ENCODE measurements around the gene MXRA8. TPM values are rescaled to one million over a fixed set of nuclear protein-coding genes. Genes with fewer than 3 reads are reported as not detected.
A peak's percentile ranks its signal among the peaks of the same experiment; 100 is the strongest.

Gene MXRA8
- polyA plus RNA-seq, 1 donor = 73.1 TPM

DNA sequence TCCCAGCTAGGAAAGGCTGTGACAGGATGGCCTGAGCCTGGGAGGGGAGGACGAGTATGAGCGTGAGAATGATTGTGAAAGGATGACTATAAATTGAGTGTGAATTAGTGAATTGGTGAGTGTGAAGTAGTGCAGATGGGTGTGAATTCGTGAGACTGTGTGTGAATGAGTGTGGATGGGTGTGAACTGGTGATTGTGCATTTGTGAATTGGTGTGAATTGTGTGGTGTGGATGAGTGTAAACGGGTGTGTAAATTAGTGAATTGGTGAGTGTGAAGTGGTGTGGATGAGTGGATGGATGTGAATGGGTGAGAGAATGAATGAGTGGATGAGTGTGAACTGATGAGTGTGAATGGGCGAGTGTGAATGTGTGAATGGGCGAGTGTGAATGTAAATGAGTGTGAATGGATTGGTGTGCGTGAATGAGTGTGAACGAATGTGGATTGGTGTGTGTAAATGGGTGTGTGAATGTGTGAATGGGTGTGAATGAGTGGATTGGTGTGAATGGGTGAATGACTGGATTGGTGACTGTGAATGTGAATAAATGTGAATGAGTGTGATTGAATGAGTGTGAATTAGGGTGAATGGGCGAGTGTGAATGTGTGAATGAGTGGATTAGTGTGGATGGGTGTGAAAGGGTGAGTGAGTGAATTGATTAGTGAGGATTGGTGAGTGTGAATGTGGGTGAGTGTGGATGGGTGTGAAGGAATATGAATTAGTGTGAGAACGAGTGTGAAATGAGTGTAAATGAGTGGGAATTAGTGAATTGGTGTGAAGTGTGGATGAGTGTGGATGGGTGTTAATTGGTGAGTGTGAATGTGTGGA, 7.7 kb upstream of the MXRA8 start:
- DNase-seq = no peak

DNA sequence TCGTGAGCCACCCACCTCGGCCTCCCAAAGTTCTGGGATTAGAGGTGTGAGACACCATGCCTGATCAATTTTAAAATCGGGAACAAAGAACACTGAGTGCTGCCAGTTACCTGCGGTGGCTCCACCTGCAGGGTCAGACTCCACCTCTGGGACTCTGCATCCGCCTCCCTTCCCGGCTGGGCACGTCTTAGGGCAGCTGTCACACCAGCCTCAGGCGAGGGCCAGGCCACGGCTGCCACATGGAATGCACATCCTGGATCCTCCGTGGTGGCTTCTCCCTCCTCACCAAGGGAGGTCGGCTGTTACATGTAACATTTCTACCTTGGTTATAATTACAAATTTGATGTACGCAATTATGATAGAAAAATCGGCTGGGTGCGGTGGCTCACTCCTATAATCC, 5.9 kb upstream of the MXRA8 start:
- no peak for DNase-seq

DNA sequence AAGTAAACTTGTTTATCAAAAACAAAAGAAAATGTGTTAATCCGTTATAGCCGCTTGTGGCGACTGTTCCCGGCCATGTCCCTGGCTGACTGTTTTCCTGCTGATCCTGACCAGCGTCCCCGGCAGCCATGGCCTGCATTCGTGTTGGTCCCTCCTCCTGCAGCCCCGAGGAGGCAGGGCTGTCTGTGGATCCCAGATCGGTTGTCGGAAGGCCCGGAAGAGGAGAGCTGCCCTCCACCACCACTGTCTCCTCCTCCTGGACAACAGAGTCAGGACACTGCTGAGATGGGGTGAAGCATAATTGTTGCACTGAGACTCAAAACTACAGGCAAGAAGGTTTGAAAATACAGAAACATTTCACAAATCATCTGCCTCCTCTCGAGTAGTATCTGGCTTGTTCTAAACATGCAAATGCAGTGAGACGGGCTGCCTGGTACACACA, 3.6 kb upstream of the MXRA8 start:
- DNase-seq = peak; percentile 75

DNA sequence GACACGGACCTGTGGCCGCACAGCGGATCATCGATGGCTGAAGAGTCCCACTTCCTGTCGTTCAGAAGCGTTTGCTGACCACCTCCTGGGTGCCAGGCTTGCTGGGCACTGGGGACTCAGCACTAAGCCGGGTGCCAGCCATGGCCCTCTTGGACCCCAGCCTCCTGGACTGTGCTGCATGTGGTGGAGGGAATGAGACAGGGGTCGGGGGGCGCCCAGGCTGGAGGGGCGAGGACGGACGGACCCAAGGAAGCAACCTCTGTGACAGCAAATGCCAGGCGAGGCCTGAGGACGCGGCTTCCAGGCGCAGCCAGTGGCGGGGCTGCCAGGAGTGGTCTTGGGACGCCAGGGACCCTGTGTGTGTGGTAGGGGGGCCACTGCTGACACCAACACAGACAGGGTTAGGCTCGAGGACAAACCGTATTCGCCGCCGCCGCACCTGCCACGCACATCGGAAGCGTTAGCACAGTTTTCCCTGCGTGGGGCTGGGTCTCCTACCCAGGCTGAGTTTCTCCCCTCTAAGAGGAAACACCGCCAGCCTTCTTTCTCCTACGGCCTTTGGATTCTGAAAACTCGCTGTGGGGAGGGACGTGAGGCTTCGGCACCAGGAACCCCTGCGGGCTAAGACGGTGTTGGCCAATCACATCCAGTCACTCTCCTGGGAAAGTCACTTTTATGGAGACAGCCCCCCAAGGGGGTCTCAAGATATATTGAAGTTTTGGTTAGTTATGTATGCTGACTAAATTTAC, 3.1 kb upstream of the MXRA8 start:
- no peak for DNase-seq

- peak; percentile 45 for DNase-seq
Observed at GRCh38 chr1:1360506-1361169, 2.3 kb upstream of the MXRA8 start.

DNA sequence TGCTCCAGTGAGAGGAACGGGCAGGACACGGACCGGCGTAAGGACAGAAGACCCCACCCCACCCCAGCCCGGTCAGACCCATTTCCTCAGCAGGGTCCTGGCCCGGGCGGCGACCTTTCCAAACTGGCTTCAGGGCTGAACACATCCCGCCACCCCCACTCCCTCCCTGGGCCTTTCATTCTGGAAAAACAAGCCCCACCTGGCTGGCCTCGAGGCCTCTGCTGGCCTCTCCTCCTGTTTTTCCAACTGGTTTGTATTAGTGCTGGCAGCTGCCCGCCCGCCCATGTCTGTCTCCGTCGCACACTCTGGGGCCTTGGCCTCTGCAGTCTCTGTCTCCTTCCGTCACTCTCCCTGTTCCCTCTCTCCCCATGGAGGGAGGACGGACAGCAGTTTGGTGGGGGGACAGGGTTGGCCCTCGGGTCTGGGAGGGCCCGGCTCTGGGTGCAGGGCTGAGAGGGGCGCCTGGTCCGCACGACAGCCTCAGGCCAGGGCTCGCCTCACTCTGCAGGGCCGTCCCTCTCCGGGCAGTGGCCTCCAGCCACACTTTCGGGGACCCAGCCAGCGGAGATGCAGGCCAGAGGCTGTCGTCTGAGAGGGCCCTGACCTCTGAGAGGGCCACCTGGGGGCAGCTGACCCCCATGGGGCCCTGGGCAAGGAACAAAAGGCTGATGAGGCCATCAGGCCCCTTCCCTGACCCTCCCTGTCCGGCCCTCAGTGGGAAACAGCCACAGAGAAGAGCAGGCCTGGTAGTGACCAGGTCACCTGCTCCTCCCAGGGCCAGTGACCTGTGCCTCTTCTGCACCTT, 1.5 kb upstream of the MXRA8 start:
- peak; percentile 79 for DNase-seq

DNA sequence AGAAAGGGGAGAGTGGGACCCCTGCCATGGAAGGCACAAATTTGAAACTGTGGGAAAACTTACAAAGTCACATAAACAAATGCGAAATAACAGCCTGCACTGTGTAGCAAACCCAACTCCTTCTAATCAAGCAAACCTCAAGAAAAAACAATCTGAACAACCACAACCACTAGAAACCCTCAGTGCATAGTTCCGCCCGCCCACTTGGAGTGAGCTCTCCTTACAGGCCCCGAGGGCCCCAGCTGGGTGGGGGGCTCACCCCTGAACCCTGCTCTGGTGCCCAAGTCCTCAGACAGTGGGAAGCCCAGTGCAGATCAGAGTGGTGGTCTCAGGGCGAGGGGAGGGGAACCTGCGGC, 931 bp upstream of the MXRA8 start:
- peak; percentile 40 for DNase-seq

- DNase-seq = no peak
Observed at GRCh38 chr1:1357871-1358432, 403 bp downstream of the MXRA8 start.

- no peak for DNase-seq
Observed at GRCh38 chr1:1356796-1357401, 1.5 kb downstream of the MXRA8 start.

GRCh38 chr1:1356166-1356795, 2.1 kb downstream of the MXRA8 start:
- DNase-seq = no peak

GRCh38 chr1:1355416-1355815, 2.9 kb downstream of the MXRA8 start:
- no peak for DNase-seq

- no peak for DNase-seq
Observed at GRCh38 chr1:1354271-1355247, 3.8 kb downstream of the MXRA8 start.

DNA sequence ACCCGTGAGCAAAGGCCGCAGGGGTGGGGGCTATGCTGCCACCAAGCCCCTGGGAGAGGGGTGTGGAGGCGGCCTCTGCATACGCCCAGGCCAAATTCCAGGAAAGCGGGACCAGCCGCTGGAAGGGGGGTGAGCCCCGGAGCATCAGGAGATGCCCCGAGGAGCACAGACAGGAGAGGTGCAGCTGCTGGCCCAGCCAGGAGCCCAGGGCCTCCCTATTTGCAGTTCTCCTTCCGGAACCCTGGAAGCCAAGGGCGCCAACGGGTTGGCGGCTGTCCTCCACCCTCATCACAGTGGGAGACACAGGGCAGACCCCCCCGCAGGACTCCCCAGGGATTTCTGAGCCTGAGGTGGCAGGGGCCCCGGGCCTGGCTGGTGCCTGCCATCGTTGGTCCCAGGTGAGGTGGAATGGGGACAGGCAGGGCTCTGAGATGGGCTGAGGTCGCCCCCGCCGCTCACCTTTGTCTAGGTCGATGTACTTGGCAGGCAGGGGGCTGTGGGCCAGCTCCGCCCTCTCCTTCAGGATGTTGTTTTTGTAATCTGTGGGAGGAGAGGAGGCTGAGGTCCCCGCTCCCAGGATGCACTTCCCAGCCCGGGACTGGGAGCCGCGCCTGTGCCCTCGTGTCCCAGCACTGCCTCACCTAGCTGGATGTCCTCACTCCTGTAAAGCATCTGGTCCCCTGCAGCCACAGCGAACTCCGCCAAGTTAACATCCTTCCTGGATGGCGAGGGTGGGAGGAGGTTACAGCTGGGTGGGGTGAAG, 4.8 kb downstream of the MXRA8 start:
- no peak for DNase-seq

DNA sequence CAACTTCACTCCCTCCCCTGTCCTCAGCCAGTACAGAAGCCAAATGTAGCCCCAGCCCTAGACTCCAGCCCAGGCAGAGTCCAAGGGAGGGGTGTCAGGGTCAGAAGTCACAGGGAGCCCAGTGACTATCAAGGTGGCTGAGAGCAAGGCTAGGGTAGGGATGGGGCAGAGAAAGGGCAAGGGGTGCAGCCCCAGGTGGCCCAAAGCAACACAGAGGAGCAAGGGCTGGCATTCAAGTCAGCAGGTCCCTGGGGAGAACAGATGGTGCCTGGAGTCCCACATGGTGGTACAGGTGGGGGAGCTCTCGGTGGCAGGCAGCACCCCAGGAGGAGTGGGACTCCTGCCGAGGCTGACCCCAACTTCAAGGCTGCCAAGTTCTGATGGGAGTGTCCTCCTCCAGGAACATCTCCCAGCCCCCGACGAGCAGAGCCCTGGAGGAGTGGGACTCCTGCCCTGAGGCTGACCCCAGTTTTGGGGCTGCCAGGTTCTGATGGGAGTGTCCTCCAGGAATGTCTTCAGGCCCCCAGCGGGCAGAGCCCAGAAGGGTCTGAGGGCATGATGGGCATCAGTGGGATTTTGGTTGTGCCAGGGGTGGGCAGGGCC, 5.5 kb downstream of the MXRA8 start:
- DNase-seq = no peak

GRCh38 chr1:1351511-1352427, 6.6 kb downstream of the MXRA8 start:
- DNase-seq = peak; percentile 74

DNA sequence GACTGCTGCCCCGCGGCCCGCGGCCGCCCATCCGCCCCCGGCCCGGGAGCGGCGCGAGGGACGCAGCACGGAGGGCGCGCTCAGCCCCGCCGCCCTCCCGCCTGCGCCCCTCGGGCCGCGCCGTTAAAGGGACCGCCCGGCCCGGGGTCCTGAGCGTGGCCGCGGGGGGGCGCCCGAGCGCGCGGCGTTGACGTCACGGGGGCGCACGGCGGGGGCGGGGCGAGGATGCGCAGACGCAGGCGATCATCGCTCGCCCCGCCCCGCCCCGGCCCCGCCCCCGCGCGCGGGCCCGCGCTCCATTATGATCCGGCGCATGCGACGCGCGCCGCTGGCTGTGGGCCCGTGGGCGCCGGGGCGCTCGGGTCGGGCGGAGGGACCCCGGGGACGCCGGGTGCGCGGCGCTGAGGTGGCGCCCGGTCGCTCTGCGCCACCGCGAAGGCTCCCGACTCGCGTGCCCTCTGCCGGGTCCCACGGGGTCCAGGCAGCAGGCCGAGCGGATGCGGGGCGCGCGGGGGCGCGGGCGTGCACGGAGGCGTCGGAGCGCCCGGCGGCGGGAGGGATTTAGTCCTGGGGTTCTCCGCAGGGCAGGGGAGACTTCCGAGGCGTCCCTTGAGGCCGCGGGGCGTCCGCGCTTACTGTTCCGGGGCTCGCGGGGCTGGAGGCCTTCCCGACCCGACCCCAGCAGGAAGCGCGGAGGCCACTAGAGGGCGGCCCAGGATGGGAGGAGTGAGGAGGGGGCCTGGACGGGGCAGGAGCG, 8.9 kb downstream of the MXRA8 start, which contains the start of gene DVL1:
DVL1 (minus strand) TSS at position 163 of the 757 bp plus-strand sequence. CDS start 353 bp downstream, outside the sequence.
- peak; percentile 80 for DNase-seq
